Measurements from ENCODE around the gene STX4.

Gene STX4

DNA sequence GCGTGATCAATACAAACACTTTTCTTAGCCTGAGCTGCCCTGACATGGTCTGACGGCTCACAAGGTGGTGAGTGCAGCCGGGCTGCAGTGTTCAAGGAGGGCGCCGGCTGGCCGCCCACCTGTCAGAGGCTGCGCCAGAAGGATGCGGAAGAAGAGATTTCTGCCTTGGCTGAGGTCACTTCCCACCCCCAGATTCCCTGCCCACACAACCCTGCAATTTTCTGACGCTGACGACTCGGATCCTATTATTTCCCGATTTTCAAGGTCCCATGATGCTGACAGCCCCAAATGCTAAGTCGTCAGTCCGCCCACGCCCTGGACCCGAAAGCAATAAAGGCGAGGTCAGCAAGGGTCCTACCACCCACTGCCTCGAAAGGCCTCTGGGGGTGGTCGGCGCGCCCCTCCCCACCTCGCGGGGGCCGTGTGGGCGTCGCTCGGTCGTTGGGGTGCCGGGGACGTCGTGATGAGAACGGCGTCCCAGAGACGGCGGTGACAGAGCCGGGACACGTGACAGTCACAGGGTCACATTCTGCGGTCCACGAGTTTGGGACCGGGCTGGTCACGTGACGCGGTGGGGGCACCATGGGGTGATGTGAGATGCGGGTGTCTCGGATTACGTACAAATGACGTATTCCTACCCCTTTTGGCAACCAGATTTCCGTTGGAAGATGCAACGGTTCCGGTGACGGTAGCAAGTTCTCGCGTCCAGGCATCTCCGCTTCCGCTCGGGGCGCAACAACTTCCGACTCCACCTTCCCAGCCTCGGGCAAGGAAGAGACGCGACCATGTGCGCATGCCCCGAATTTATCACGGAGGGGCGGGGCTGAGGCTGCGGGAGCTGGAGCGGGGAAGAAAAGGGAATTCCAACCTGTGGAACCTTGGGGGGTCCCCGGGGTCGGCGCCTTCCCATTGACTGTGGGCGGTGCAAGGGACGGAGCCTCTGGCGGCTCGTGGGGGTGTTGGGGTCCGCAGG, at the start of gene STX4:
Gene STX4 (plus strand): TSS at position 823 of the 973 bp plus-strand sequence. CDS start 248 bp downstream, outside the sequence.
- peak; percentile 91 for DNase-seq (ENCODE audit: low read depth, low spot score)

- no peak for DNase-seq (ENCODE audit: low read depth, low spot score)
Observed at GRCh38 chr16:30983898-30984610, 49.3 kb upstream of the STX4 start.

- peak; percentile 53 for DNase-seq (ENCODE audit: low read depth, low spot score)
Observed at GRCh38 chr16:30984669-30985400, 48.5 kb upstream of the STX4 start, which contains the start of gene HSD3B7. HSD3B7 (plus strand) TSS chr16:30985207; CDS start chr16:30985659, 452 bp downstream.

GRCh38 chr16:30985401-30986128, 47.8 kb upstream of the STX4 start:
- no peak for DNase-seq (ENCODE audit: low read depth, low spot score)

GRCh38 chr16:30986129-30986991, 47.0 kb upstream of the STX4 start:
- no peak for DNase-seq (ENCODE audit: low read depth, low spot score)

- DNase-seq (ENCODE audit: low read depth, low spot score) = no peak
Observed at GRCh38 chr16:30987581-30988190, 45.7 kb upstream of the STX4 start.

DNA sequence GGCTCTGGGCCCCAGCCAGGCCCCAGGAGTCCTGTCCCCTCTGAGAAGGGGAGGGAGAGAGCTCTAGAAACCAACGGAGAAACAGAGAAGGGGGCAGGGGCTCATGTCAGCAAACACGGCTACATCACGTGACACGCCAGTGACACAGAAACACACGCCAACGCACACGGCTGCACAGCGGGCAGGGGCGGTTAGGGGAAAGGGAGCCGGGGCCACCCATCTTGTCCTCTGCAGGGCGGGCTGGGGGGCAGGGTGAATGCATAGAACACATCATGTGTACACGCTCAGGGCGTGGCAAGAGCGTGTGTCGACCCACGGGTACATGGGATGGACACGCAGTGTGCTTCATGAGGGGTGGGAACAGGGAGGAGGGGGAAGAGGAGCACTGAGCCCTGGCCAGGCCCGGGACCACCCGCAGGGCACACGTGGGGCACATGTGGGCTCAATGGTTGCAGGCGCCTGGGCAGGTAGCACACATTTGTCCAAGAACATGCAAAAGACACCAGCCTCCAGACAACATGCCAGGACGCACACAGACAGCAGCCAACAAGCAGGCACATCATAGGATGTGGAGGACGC, 43.8 kb upstream of the STX4 start:
- no peak for DNase-seq (ENCODE audit: low read depth, low spot score)

- no peak for DNase-seq (ENCODE audit: low read depth, low spot score)
Observed at GRCh38 chr16:30990105-30990504, 43.3 kb upstream of the STX4 start.

DNA sequence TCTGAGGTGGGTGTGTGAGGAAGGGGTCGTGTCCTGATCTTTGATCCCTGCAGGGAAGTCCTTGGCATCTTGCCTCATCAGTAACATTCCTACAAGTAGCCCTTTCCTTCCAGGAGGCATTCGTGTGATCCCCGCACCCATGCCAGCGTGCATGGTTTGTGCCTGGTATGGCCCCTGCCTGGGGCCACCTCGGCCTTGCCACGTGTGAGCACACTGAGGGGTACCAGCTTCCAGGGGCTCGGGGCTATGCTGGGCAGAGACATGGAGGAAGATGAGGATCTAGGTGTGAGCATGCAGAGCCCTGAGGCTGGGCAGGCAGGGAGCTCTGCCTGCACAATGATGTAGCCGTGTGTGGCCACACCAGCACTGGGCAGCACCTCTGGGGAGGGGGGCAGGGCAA, 42.3 kb upstream of the STX4 start:
- DNase-seq (ENCODE audit: low read depth, low spot score) = no peak

- no peak for DNase-seq (ENCODE audit: low read depth, low spot score)
Observed at GRCh38 chr16:30992276-30992780, 41.0 kb upstream of the STX4 start.

DNA sequence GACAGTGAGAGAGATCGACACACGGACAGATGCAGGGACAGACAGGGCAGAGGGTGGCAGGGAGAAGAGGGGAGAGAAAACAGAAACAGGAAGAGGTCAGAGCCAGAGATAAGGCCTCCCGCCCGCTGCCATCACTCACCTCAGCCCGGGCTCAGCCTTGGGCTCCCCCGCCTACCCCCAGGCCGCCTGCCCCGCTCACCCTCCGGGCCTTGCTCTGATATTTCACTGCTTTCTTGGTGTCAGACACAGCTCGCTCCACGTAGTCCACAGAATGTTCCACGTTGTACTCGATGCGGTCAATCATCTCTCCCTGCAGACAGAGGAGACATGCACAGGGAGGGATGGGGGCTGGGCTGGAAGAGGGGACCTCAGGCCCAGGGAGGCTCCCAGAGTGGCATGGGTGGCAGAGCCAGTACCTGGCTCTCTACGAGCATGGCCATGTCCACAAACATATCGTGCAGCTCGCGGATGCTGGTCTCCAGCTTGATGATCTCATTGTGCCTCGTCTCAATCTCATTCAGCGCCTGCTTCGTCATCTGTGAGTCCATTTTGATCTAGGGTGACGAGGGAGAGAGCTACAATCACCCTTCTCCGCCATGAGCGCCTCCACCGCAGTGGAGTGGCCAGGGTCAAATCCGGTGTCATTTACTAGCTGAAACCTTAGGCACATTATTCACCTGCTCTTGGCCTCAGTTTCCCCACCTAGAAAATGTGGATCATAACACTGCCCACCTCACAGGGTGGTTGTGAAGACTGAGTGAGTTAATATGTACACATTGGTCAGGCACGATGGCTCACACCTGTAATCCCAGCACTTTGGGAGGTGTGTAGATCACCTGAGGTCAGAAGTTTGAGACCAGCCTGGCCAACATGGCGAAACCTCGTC, 40.2 kb upstream of the STX4 start:
- no peak for DNase-seq (ENCODE audit: low read depth, low spot score)

GRCh38 chr16:30995927-30996323, 37.4 kb upstream of the STX4 start:
- no peak for DNase-seq (ENCODE audit: low read depth, low spot score)

- no peak for DNase-seq (ENCODE audit: low read depth, low spot score)
Observed at GRCh38 chr16:30996324-30996984, 36.9 kb upstream of the STX4 start.

DNA sequence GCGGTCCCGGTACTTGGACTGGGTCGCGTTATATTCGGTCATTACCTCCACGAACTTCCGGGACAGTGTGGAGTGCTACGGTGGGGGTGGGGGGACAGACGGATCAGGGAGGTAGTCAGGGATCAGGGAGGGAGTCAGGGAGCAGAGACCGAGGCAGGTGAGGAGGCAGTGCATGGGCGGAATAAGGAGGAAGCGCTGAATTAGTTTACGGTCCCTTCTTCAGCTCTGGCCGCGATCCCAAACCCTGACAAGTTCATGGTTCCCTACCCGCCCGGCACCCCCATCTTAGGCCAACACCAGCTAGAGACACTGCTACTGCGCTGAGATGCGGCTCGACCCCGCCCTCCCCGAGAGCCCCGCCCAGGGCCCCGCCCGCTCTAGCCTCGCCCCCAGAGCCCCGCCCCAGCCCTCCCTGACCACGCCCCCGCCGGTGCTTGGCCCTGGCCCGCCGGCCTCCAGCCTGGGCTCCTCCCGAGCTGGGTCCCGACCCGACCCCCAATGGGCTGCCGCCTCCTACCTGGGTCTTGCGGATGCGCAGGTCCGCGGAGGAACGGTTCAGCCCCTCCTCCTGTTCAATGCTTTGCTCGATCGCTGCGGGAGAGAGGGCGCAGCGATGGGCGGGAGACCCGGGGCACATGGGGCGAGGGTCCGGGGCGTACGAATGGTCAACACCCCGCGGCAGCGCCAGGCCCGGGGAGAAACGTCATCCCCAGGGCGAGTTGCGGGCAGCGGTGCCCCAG, 36.2 kb upstream of the STX4 start:
- DNase-seq (ENCODE audit: low read depth, low spot score) = no peak

- no peak for DNase-seq (ENCODE audit: low read depth, low spot score)
Observed at GRCh38 chr16:30997725-30998711, 35.3 kb upstream of the STX4 start.

Measured in smooth muscle cell of the brain vasculature (primary cell).